ENCODE data around the gene GPR17.

- no peak for TF ChIP-seq CSRNP3 (CRISPR knock-in tag; IDR thresholded peaks at IDR 0.05)
- TF ChIP-seq GLIS3 (CRISPR knock-in tag; IDR thresholded peaks at IDR 0.05), result no peak
- TF ChIP-seq SNAI2 (CRISPR knock-in tag; IDR thresholded peaks at IDR 0.05), result no peak
- TF ChIP-seq PATZ1 (CRISPR knock-in tag; IDR thresholded peaks at IDR 0.05; ENCODE audit: borderline replicate concordance), result no peak
- TF ChIP-seq TSHZ2 (CRISPR knock-in tag; IDR thresholded peaks at IDR 0.05), result no peak
- TF ChIP-seq PPARA (CRISPR knock-in tag; IDR thresholded peaks at IDR 0.05; ENCODE audit: borderline replicate concordance), result no peak
These were observed 21.6 kb upstream of the GPR17 start for GRCh38 chr2:127624320-127624755.

All from SK-N-SH treated with all-trans-retinoic acid at 6 μM for 48 hours (cell line).